ENCODE measurements around the gene GGT6.

GGT6 gene

GRCh38 chr17:4542003-4542725, 18.2 kb downstream of the GGT6 start:
- no peak for TF ChIP-seq CTCF (IDR thresholded peaks at IDR 0.05; ENCODE audit: unreplicated experiment in 3 of 3)
- Mint-ChIP-seq H3K27me3 (ENCODE audit: low read depth) (no peaks in the 10 kb centered on the region), H3K4me3 (no peak overlapping the region), H3K27ac (no peak overlapping the region), H3K4me1 (no peaks in the 10 kb centered on the region), H3K9me3 (no peaks in the 10 kb centered on the region), H3K36me3 (ENCODE audit: low read depth) (peaks cover 9% of the 10 kb centered on the region)

GRCh38 chr17:4541328-4542002, 18.9 kb downstream of the GGT6 start:
- Mint-ChIP-seq H3K36me3 (ENCODE audit: low read depth) (peaks cover 4% of the 10 kb centered on the region), H3K27me3 (ENCODE audit: low read depth) (no peaks in the 10 kb centered on the region), H3K4me3 (no peak overlapping the region), H3K4me1 (no peaks in the 10 kb centered on the region), H3K27ac (no peak overlapping the region), H3K9me3 (no peaks in the 10 kb centered on the region)
- TF ChIP-seq CTCF (IDR thresholded peaks at IDR 0.05; ENCODE audit: unreplicated experiment in 3 of 3), result no peak

GRCh38 chr17:4540687-4541327, 19.6 kb downstream of the GGT6 start:
- Mint-ChIP-seq H3K27me3 (ENCODE audit: low read depth) (no peaks in the 10 kb centered on the region), H3K4me3 (no peak overlapping the region), H3K4me1 (no peaks in the 10 kb centered on the region), H3K36me3 (ENCODE audit: low read depth) (peaks cover 4% of the 10 kb centered on the region), H3K27ac (peak overlapping the region in 1 of 3 experiments; percentile 66), H3K9me3 (no peaks in the 10 kb centered on the region)
- TF ChIP-seq CTCF (IDR thresholded peaks at IDR 0.05; ENCODE audit: unreplicated experiment in 3 of 3), result no peak

- Mint-ChIP-seq H3K27ac (peak overlapping the region in 1 of 3 experiments; percentile 66), H3K4me1 (peaks cover 5% of the 10 kb centered on the region), H3K9me3 (no peaks in the 10 kb centered on the region), H3K4me3 (no peak overlapping the region), H3K27me3 (ENCODE audit: low read depth) (no peaks in the 10 kb centered on the region), H3K36me3 (ENCODE audit: low read depth) (peaks cover 4% of the 10 kb centered on the region)
- TF ChIP-seq CTCF (IDR thresholded peaks at IDR 0.05; ENCODE audit: unreplicated experiment in 3 of 3), result peak in 1 of 3 experiments; percentile 33
These were observed 20.1 kb downstream of the GGT6 start for GRCh38 chr17:4540224-4540651.

- H3K36me3 Mint-ChIP-seq (ENCODE audit: low read depth), result peaks cover 4% of the 10 kb centered on the region
- peak overlapping the region in 1 of 3 experiments; percentile 66 for H3K27ac Mint-ChIP-seq
- H3K9me3 Mint-ChIP-seq, result no peaks in the 10 kb centered on the region
- peaks cover 5% of the 10 kb centered on the region for H3K4me1 Mint-ChIP-seq
- no peak overlapping the region for H3K4me3 Mint-ChIP-seq
- no peak for TF ChIP-seq CTCF (IDR thresholded peaks at IDR 0.05; ENCODE audit: unreplicated experiment in 3 of 3)
- no peaks in the 10 kb centered on the region for H3K27me3 Mint-ChIP-seq (ENCODE audit: low read depth)
These were observed 20.7 kb downstream of the GGT6 start for GRCh38 chr17:4539576-4540223.
